Panc1 (cell line): Measurements from ENCODE around the gene KISS1R. TPM values are rescaled to one million over a fixed set of nuclear protein-coding genes. Genes with fewer than 3 reads are reported as not detected.

ENCODE experiments used
- ATAC-seq: fragments of 200-7000 bp; cut with Tn5 transposase; 2 replicates; pipeline ENCODE4 v1.9.1; 2020; ENCODE audit warnings: mild to moderate bottlenecking, moderate library complexity
- BruUV-seq: library from RNA; stranded (reverse); fragments of 400-500 nt; replicated peaks from 2 replicates; lab custom pipeline; 2021; lab: Mats Ljungman, UMichigan
- CTCF ChIA-PET: fragments of 300-600 bp; sonication (Branson Sonifier 250); formaldehyde crosslinking; loops from one replicate; lab custom pipeline; 2022; ENCODE audit warnings: antibody characterized with exemption; lab: Charles Lee
- POLR2A ChIA-PET: fragments of 300-600 bp; sonication (Branson Sonifier 250); formaldehyde crosslinking; loops from one replicate; lab custom pipeline; 2022; ENCODE audit warnings: antibody characterized with exemption; lab: Charles Lee
- DNase-seq: peaks from one replicate; pipeline ENCODE4 v3.0.0-alpha.2; 2010; ENCODE audit warnings: low read depth, low spot score
- H3K27ac ChIP-seq: 2 replicates; pipeline ENCODE4 v1.5.1; 2011; ENCODE audit warnings: mild to moderate bottlenecking, low read length, inconsistent platforms
- H3K27me3 ChIP-seq: fragments of 200-500 bp; sonication (Bioruptor generic); 2 replicates; pipeline ENCODE4 v1.6.0; 2014; ENCODE audit warnings: low read length, inconsistent platforms; ENCODE audit not compliant: control insufficient read depth, insufficient read depth
- H3K36me3 ChIP-seq: fragments of 200-500 bp; sonication (Bioruptor generic); 2 replicates; pipeline ENCODE4 v1.5.1; 2014; ENCODE audit warnings: inconsistent platforms, mild to moderate bottlenecking, low read length, moderate library complexity; ENCODE audit not compliant: control insufficient read depth, insufficient read depth
- H3K4me1 ChIP-seq: 2 replicates; pipeline ENCODE4 v1.5.1; 2011; ENCODE audit warnings: inconsistent platforms, mild to moderate bottlenecking, low read length, moderate library complexity; ENCODE audit not compliant: control insufficient read depth, insufficient read depth
- H3K4me3 ChIP-seq, 2 experiments: 2 replicates each; pipeline ENCODE4 v1.5.1; 2011 to 2012; ENCODE audit warnings: low read depth in 2 of 2, low read length in 2 of 2, mild to moderate bottlenecking in 2 of 2, inconsistent platforms in 1 of 2, moderate library complexity in 1 of 2
- H3K9me3 ChIP-seq: fragments of 200-500 bp; sonication (Bioruptor generic); 2 replicates; pipeline ENCODE4 v1.5.1; 2014; ENCODE audit warnings: low read depth, mild to moderate bottlenecking, inconsistent platforms, low read length, moderate library complexity; ENCODE audit not compliant: control insufficient read depth, insufficient read depth
- POLR2AphosphoS5 ChIP-seq: IDR thresholded peaks from 2 replicates; pipeline ENCODE4 v1.6.1; 2012; ENCODE audit warnings: mild to moderate bottlenecking, low read depth, low read length, moderate library complexity
- SIN3A ChIP-seq: IDR thresholded peaks from 2 replicates; pipeline ENCODE4 v1.6.1; 2012; ENCODE audit warnings: low read depth, mild to moderate bottlenecking, low read length, moderate library complexity, borderline replicate concordance; ENCODE audit not compliant: insufficient read depth
- TCF7L2 ChIP-seq: IDR thresholded peaks from 2 replicates; pipeline ENCODE4 v1.6.1; 2011; ENCODE audit warnings: mild to moderate bottlenecking, low read depth, low read length, inconsistent platforms
- in situ Hi-C: cut with HindIII; loops from 2 replicates; pipeline ENCODE4 v1.10.0; 2016; ENCODE audit warnings: low sequenced_read_pairs, low pct_unique_long_range_greater_than_20kb
- intact Hi-C: fragments of 100-400 bp; cut with micrococcal nuclease; formaldehyde crosslinking; loops from one replicate; pipeline ENCODE4 v1.10.0; 2022; ENCODE audit not compliant: unreplicated experiment
- total RNA-seq: library from RNA; stranded (reverse); gene quantifications from one replicate; pipeline ENCODE4 v1.2.1, GENCODE V29; 2021; ENCODE audit not compliant: unreplicated experiment
- TF ChIP-seq, protein P1 (sequence below): fragments of 450-650 bp; IDR thresholded peaks from 2 replicates; pipeline ENCODE4 v1.5.1; 2017; ENCODE audit warnings: mild to moderate bottlenecking
- TF ChIP-seq, protein P2 (sequence below), 2 experiments: IDR thresholded peaks; 2 replicates each; pipeline ENCODE4 v1.6.1; 2011 to 2012; ENCODE audit warnings: low read depth in 2 of 2, control low read depth in 1 of 2, low read length in 1 of 2, mild to moderate bottlenecking in 1 of 2, moderate library complexity in 1 of 2; ENCODE audit not compliant: insufficient read depth in 1 of 2

The KISS1R gene
- total RNA-seq, 1 experiment from 2014 or later: 0.92 TPM

DNA sequence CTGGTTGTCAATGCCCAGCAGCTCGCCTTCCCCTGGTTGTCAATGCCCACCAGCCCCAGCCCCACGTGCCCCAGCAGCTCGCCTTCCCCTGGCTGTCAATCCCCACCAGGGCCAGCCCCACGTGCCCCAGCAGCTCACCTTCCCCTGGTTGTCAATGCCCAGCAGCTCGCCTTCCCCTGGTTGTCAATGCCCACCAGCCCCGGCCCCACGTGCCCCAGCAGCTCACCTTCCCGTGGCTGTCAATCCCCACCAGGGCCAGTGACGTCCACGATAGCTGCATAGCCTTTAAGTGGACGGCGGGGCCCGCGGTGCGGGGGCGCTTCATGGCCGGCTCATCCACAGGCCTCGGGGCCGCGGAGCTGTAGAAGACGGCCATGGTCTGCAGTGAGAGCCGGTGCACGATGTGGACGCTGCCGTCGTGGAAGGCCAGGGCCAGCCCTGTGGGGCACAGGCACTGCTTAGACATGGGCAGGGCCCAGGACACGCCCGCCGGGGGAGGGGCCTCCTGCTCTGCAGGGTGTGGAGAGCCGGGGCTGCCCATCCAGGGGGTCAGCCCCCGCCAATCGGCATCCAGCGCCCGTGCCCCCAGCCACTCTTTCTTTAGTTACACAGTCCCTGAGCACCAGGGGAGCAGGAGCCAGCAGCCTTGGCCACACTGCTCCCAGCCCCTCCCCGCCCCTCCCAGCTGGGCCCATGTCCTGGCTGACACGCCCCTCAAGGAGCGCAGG lies 37.3 kb upstream of the KISS1R start:
- ChIA-PET CTCF (interaction anchor here (0.6 to 0.7 kb wide), 2 partner anchors 77 to 104 kb away, joined by 4 read pairs; no protein-coding TSS in a partner anchor), POLR2A (interaction anchor here (0.6 to 0.7 kb wide), 2 partner anchors 16 to 41 kb away, joined by 5 to 12 read pairs; no protein-coding TSS in a partner anchor)
- Histone ChIP-seq H3K27ac (no peak overlapping the region), H3K9me3 (no peaks in the 10 kb centered on the region), H3K4me3 (no peak overlapping the region), H3K4me1 (no peaks in the 10 kb centered on the region), H3K27me3 (no peaks in the 10 kb centered on the region), H3K36me3 (no peaks in the 10 kb centered on the region)
- in situ Hi-C loops: no loop called here
- ATAC-seq (no peak; the same call in 1 of the 2 replicates), DNase-seq (no peak)
- no TSS peak for BruUV-seq
- TF ChIP-seq, protein P1, sequence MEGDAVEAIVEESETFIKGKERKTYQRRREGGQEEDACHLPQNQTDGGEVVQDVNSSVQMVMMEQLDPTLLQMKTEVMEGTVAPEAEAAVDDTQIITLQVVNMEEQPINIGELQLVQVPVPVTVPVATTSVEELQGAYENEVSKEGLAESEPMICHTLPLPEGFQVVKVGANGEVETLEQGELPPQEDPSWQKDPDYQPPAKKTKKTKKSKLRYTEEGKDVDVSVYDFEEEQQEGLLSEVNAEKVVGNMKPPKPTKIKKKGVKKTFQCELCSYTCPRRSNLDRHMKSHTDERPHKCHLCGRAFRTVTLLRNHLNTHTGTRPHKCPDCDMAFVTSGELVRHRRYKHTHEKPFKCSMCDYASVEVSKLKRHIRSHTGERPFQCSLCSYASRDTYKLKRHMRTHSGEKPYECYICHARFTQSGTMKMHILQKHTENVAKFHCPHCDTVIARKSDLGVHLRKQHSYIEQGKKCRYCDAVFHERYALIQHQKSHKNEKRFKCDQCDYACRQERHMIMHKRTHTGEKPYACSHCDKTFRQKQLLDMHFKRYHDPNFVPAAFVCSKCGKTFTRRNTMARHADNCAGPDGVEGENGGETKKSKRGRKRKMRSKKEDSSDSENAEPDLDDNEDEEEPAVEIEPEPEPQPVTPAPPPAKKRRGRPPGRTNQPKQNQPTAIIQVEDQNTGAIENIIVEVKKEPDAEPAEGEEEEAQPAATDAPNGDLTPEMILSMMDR: no peak
- TF ChIP-seq POLR2AphosphoS5 (no peak), SIN3A (no peak), TCF7L2 (no peak)
- TF ChIP-seq, protein P2, sequence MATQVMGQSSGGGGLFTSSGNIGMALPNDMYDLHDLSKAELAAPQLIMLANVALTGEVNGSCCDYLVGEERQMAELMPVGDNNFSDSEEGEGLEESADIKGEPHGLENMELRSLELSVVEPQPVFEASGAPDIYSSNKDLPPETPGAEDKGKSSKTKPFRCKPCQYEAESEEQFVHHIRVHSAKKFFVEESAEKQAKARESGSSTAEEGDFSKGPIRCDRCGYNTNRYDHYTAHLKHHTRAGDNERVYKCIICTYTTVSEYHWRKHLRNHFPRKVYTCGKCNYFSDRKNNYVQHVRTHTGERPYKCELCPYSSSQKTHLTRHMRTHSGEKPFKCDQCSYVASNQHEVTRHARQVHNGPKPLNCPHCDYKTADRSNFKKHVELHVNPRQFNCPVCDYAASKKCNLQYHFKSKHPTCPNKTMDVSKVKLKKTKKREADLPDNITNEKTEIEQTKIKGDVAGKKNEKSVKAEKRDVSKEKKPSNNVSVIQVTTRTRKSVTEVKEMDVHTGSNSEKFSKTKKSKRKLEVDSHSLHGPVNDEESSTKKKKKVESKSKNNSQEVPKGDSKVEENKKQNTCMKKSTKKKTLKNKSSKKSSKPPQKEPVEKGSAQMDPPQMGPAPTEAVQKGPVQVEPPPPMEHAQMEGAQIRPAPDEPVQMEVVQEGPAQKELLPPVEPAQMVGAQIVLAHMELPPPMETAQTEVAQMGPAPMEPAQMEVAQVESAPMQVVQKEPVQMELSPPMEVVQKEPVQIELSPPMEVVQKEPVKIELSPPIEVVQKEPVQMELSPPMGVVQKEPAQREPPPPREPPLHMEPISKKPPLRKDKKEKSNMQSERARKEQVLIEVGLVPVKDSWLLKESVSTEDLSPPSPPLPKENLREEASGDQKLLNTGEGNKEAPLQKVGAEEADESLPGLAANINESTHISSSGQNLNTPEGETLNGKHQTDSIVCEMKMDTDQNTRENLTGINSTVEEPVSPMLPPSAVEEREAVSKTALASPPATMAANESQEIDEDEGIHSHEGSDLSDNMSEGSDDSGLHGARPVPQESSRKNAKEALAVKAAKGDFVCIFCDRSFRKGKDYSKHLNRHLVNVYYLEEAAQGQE (IDR thresholded peaks at IDR 0.05; ENCODE audit: insufficient read depth in 1 of 2, low read depth in 2 of 2, low read length in 1 of 2): no peak
- intact Hi-C loops: no loop called here

DNA sequence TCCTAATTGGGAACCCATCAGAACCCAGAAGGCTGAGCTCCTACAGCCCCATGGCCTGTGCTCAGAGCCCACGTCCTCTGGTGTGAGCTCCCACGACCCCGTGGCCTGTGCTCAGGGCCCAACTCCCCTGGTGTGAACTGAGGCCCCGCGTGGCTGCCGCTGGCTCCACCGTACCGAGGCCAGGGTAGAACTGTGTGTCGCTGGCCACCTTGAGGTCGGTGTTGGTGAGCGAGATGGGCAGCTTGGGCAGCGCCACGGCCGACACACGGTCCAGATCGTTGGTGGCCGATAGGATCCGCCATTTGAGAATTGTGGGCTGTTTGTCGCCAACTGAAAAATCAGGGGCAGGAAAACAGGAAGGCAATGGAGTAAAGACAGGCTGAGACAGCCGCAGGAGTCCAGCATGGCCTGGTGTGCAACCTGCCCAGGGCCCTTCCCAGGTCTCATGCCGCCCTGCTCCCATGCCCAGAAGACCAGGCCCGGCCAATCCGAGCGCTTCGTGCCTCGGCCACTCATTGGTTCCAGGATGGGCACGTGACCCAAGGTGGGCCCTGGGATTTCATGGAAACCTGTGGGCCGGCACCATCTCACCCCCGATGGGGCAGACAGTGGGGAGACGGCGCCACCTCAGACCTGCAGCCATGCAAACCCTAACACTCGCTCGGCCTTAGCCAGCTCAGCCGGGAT lies 35.6 kb upstream of the KISS1R start:
- ATAC-seq (no peak), DNase-seq (no peak)
- Histone ChIP-seq H3K9me3 (no peaks in the 10 kb centered on the region), H3K36me3 (no peaks in the 10 kb centered on the region), H3K4me3 (no peak overlapping the region), H3K4me1 (no peaks in the 10 kb centered on the region), H3K27ac (no peak overlapping the region), H3K27me3 (no peaks in the 10 kb centered on the region)
- in situ Hi-C loops (no loop called here), intact Hi-C loops (no loop called here)
- no peak for TF ChIP-seq POLR2AphosphoS5
- TF ChIP-seq, protein P2 (IDR thresholded peaks at IDR 0.05; ENCODE audit: insufficient read depth in 1 of 2, low read depth in 2 of 2, low read length in 1 of 2): no peak
- TF ChIP-seq SIN3A: no peak
- TF ChIP-seq TCF7L2: no peak
- TF ChIP-seq, protein P1: no peak
- BruUV-seq: no TSS peak
- POLR2A ChIA-PET: no interaction called here
- CTCF ChIA-PET: no interaction called here
